Measurements from ENCODE around the gene MZB1.

The MZB1 gene

DNA sequence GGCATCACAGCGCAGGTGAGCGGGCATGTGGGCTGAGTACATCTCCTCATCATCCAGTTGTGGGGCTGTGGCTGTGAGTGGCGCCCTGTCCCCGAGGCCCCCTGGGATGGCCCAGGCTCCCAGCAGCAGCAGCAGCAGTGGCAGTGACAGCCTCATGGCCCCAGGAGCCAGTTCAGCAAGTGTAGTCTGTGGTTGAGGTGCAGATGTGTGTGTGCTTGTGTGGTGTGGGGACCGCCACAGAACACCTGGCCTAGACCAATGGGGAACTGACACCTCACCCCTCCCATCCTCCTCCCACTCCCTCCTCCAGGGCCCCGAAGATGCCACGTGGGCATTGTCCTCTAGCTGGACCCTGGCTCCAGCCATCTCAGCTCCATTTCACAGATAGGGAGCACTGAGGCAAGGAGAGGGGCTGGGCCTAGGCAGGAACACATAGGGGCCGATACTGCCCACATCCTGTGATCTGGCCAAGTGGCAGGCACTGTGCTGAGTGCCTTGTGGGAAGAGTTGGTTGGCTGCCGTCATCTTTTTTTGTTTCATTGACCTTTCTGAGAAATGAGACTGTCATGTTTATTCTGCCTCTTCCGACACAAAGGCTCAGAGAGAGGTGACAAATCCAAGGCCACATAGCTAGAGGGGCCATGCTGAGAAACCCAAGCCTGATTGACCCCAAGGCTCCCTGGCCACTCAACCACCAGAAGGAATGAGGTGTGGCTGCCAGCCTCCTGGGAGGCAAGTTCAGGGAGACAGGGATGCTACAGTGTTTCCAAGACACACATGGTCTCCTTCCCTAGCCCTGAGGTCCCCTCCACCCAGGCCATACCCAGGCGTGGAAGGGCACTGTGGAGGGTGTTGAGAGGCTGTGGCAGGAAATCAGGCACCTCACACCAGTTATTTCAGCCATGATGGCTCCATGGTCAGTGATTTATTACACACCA is at the start of gene MZB1:
Gene MZB1, minus strand, starts transcription at position 213 of the 938 bp plus-strand sequence. Its CDS starts 57 bp downstream, at position 156.
- in situ Hi-C loops (cut with MboI; ENCODE audit: low sequenced_read_pairs), result no loop called here

GRCh38 chr5:139439013-139439903 is 49.5 kb upstream of the MZB1 start, which contains the start of gene DNAJC18:
DNAJC18 (minus strand) TSS chr5:139439525; CDS start chr5:139439445, 80 bp downstream.
- in situ Hi-C loops (cut with MboI; ENCODE audit: low sequenced_read_pairs), result no loop called here

DNA sequence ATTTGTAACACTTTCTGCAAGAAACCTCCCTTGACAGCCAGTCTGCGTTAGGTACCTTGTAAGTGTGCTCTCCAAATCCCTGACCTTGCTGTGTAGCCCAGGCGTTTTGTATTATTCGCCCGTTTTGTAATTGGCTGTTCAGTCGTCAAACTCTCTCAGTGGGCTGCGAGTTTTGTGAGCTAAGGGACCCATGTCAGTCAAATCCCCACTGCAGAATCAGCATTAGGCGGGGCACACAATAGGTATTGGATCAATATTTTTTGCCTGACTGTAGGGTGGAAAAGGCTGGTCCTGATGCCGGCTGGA is 48.9 kb upstream of the MZB1 start:
- in situ Hi-C loops (cut with MboI; ENCODE audit: low sequenced_read_pairs), result no loop called here

DNA sequence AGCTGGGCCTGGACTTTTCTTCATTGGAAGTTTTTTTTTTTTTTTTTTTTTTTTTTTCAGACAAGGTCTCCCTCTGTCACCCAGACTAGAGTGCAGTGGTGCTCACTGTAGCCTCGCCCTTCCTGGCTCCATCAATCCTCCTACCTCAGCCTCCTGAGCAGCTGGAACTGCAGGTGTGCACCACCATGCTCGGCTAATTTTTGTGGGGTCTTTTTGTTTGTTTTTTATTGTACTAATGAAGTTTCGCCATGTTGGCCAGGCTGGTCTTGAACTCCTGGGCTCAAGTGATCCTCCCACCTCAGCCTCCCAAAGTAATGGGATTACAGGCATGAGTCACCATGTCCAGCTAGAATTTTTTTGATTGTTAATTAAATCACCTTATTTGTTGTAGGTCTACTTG is 46.0 kb upstream of the MZB1 start:
- in situ Hi-C loops (cut with MboI; ENCODE audit: low sequenced_read_pairs), result no loop called here

DNA sequence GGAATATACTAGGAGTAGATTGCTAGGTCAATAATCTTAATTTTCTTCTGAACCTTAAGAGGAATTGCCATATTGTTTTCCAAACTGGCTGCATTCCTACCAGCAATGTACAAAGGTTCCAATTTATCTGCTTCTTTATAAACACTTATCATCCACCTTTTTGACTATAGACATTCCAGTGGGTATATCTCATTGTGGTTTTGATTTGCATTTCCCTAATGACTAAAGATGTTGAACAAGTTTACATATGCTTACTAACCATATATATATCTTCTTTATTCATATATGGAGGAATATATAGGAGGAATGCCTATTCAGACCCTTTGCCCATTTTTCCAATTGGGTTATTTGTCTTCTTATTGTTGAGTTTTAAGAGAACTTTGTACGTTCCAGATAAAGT is 42.0 kb upstream of the MZB1 start:
- in situ Hi-C loops (cut with MboI; ENCODE audit: low sequenced_read_pairs), result no loop called here

DNA sequence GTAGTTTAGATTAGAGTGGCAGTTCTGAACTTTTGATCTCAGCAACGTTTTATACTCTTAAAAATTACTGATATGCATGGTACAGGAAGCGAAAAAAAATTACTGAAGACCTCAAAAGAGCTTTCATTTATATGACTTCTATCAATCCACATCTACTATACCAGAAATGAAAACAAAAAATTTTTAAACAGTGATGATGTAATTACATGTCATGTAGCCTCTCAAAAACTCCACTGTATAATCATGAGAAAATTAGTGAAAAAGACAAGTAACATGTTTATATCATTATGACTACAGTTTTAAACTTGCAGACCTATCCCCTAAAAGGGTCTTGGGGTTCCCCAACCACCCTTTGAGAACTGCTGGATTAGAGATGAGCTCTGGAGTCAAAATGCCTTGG is 40.3 kb upstream of the MZB1 start:
- in situ Hi-C loops (cut with MboI; ENCODE audit: low sequenced_read_pairs), result no loop called here

DNA sequence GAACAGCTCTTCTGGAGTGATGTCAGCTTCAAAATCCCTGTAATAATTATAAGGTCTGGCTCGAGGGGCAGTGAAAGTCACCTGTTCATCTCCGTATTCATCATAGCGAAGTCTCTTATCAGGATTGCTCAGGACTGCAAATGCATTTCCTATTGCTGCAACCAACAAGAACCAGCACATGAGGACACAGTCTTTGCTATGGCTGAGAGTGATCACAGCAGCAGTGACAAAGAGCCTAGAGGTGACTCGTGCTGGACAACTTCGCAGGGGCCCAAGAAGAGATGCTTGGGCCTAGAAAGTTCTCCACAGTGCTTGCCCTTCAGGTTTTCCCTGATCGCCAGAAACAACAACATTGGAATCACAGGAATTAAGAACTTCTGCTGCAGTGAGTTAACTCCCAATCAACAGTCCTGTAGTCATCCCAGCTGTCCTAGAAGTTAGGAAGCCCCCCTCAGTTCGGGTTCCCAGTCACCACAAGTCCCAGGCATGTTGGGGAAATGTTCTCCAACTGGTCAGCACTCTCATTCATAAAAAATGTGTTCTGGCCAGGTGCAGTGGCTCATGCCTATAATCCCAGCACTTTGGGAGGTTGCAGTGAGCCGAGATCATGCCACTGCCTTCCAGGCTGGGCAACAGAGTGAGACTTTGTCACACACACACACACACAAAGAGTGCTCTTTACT is 36.6 kb upstream of the MZB1 start:
- in situ Hi-C loops (cut with MboI; ENCODE audit: low sequenced_read_pairs), result no loop called here

DNA sequence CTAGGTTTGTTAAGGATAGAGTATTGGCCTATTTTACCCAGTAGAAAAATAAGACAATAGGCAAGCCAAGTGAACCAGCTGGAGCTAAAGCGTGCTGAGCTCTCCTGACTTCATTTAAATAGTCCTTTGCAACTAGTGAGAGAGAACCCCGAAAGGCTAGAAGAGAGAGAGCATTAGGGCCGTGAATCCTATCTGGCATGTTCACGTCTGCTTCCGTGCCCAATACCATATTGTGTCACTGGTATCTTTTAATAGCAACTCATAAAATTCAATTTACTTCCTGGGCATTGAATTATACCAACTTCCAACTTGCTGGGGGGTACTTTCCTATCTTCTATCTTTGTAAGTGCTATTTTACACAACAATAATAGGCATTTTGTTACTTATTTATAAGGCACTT is 35.8 kb upstream of the MZB1 start:
- in situ Hi-C loops (cut with MboI; ENCODE audit: low sequenced_read_pairs), result no loop called here

GRCh38 chr5:139422307-139422893 is 32.7 kb upstream of the MZB1 start:
- in situ Hi-C loops (cut with MboI; ENCODE audit: low sequenced_read_pairs), result no loop called here

GRCh38 chr5:139419226-139420192 is 29.8 kb upstream of the MZB1 start:
- in situ Hi-C loops (cut with MboI; ENCODE audit: low sequenced_read_pairs), result no loop called here

DNA sequence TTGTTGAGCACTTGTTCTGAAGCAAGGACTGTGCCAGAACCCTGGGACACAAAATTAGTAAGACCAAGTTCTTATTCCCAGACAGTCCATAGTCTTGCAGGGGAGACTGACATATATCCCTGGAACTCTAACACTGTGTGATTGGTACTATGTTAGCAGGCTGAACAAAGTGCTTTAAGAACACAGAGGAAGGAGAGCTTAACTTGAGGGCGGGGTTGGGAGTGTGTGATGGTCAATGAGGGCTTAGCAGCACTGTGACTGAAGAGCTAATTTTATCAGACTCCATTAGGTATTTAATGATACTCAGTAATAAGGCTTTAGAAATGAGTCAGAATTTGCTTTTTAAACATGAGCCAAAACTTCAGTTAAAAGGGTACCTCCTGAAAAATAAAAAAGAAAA is 29.1 kb upstream of the MZB1 start:
- in situ Hi-C loops (cut with MboI; ENCODE audit: low sequenced_read_pairs), result no loop called here

GRCh38 chr5:139417214-139417613 is 27.5 kb upstream of the MZB1 start:
- in situ Hi-C loops (cut with MboI; ENCODE audit: low sequenced_read_pairs), result no loop called here

DNA sequence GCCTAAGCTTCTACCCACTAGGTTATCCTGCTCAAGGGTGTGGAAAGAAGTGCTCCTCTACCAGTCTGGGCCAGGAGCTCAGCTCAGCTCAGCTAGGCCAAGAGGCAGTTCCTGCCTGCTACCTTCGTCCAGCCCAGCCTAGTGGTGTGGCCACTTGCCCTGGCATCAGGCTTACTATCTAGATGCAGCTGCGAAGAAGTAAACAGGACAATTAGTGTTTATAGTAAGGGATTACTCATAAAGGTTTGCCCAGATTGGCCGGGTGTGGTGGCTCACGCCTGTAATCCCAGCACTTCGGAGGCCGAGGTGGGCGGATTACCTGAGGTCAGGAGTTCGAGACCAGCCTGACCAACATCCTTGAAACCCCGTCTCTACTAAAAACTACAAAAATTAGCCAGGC is 26.9 kb upstream of the MZB1 start:
- in situ Hi-C loops (cut with MboI; ENCODE audit: low sequenced_read_pairs), result no loop called here

DNA sequence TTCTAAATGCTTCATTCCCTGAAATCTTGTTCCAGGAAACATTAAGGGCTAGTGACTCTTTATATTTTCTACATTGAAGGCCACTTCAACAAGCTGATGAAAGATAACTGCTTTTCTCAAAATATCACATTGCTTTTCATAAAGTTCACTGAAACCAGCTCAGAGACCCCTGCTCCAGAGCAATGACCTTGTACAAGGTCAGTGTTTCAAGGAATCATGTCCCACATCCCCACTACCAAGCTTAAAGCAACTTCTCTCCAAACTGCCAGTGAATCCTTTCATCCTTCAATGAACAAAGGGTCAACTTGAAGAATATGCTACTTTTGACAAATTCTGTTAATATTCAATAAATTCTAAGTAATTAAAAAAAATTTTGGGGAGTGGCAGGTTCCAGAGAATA is 26.2 kb upstream of the MZB1 start:
- in situ Hi-C loops (cut with MboI; ENCODE audit: low sequenced_read_pairs), result no loop called here

DNA sequence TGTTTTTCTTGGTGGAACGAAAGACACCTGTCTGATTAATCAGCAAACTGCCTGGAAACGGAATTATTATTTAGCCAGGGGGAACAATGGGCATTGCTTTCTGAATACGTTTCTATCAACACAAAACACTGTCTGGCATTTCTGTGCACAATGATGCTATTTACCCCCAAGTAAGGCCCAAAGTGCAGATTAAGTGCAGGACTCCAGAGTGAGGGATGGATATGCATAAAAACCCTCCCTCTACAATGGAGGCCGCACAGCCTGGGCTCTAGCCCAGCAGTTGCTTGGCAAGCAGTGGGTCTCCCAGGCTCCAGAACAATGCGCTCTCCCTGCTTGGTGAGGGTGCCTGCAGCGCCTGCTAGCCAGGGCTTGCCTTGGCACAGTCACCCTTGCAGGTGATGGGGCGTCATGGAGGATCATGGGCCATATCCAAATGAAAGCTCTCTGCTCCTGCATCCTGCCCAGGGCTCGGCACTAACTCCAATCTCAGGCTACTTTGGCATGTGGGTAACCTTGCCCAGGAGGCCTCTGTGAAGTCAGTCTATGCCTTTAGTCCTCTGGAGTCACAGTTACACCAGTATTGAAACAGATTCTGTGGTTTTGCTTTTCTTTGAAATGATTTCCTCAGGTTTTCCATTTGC is 25.6 kb upstream of the MZB1 start:
- in situ Hi-C loops (cut with MboI; ENCODE audit: low sequenced_read_pairs), result no loop called here

DNA sequence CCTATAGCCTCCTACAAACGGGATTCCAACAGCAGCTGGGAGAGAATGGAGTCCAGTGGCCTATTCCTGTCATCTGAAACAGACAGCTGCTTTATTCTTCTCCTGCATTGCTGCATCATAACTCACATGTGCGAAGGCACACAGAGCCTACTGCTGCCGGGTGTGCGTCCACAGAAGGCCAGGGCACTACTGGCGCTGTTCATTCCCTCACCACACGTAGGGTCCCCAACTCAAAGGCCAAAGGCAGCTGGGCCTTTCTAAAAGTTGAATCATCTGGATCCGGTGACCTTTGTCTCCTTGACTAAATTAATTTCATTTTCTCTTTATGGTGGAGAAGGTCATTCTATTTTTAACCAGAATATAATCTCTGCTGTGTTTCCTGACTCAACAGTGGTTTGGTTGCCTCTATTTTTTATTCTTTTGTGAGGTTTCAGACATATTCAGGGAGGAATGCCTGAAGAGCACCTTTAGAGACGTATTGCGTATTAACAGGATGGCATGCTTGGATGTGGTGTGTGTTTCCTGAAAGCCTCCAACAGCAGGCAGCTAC is 24.9 kb upstream of the MZB1 start:
- in situ Hi-C loops (cut with MboI; ENCODE audit: low sequenced_read_pairs), result no loop called here

GRCh38 chr5:139413963-139414362 is 24.2 kb upstream of the MZB1 start:
- in situ Hi-C loops (cut with MboI; ENCODE audit: low sequenced_read_pairs), result no loop called here

DNA sequence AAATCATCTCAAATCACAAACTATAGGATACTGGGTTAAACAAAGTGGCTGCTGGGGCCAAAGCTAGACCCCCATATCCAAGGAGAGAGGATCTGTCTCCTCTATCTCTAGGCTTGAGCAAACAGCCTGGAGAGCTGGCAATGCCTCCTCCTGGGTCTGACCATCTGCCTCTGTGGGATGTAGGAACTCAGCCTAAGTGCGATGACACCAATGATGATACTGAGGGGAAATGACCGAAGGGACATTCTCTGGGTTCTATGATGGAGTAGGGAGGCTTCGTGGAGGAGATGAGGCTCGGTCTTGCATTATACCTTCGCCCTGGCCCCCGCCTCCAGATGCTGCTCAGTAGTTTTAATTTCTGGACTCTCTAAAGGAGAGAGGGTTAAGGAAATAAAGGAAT is 23.4 kb upstream of the MZB1 start:
- in situ Hi-C loops (cut with MboI; ENCODE audit: low sequenced_read_pairs), result no loop called here
